A549 treated with ZK216348 at 1 μM for 4 hours (cell line): ENCODE data around the gene TBC1D8. TPM values are rescaled to one million over a fixed set of nuclear protein-coding genes. Genes with fewer than 3 reads are reported as not detected.

ENCODE experiments used
- total RNA-seq: library from RNA; stranded (reverse); fragments of 200-300 nt; extraction: Qiagen RNA extraction; gene quantifications from 5 replicates; pipeline ENCODE4 v1.2.3, GENCODE V29; 2022; ENCODE audit warnings: low read depth

The TBC1D8 gene
- 69.0 to 106 TPM (median 90.2 TPM) in 5 replicates for total RNA-seq

GRCh38 chr2:101151146-101151858 is at the start of gene TBC1D8:
Gene TBC1D8 (minus strand): TSS chr2:101151382. CDS start chr2:101151253, 129 bp downstream.

DNA sequence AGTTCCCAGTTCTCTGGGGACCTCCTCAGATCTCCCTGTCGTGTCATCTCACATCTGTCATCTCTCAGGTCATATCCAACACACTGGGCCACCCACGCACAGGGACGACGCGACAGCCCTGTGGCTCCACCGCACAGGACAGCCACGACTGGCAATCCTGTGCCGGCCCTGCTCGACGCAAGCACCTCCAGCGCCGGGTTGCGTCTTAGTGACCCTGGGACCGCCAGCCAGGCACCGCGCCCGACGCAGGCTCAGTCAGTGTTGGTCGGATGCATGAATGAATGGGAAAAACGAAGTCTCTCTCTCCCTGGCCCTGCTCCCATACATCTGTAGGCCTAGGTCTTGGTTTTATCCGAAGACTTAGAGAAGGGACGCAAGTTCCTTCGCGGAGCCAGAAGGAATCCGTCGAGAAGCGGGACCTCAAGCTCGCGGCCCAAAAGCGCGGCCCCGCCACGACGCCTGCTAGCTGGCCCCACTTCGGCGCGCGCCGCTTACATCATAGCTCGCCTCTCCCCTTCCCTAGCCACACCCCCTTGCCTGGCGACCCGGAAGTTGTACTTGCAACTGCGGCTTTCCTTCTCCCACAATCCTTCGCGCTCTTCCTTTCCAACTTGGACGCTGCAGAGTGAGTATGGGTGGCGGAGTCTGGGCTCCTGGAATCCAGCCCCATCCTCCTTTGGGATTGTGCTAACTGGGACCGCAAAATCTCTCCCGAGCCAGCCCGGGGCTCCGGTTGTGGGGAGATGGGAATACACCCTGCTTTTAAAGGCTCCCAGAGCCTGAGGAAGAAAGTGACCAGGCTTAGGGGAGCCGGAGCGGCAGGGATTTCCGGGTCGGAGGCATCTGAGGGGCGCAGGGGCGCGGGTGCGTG is 149.3 kb downstream of the TBC1D8 start, which contains the start of gene RPL31:
TSS of gene RPL31 (plus strand) at position 599 of the 871 bp plus-strand sequence. CDS start 413 bp downstream, outside the sequence.

Other genes starting within 250 kb of the TBC1D8 start
- 2,055 to 2,273 TPM (median 2,169 TPM) in 5 replicates for gene RPL31, start 149.1 kb downstream of the TBC1D8 start, total RNA-seq
- gene CNOT11, start 101.5 kb upstream of the TBC1D8 start, total RNA-seq = 37.6 to 58.9 TPM (median 42.0 TPM) in 5 replicates
- 28.1 to 47.6 TPM (median 45.2 TPM) in 5 replicates for gene RNF149, start 157.3 kb upstream of the TBC1D8 start, total RNA-seq
- gene CREG2, start 236.1 kb upstream of the TBC1D8 start, total RNA-seq = 7.3 to 13.6 TPM (median 12.6 TPM) in 5 replicates